Naive thymus-derived CD4-positive, alpha-beta T cell (primary cell): ENCODE results near the gene POGK. TPM values are rescaled to one million over a fixed set of nuclear protein-coding genes. Genes with fewer than 3 reads are reported as not detected.

ENCODE experiments used
- ATAC-seq: fragments of 150-1000 bp; cut with Tn5 transposase; 2 replicates; pipeline ENCODE4 v1.10.0; 2021; ENCODE audit warnings: mild to moderate bottlenecking, moderate library complexity
- CTCF ChIA-PET: fragments of 350-600 bp; sonication (Branson Sonifier 250); formaldehyde crosslinking; loops from one replicate; lab custom pipeline; 2021; ENCODE audit warnings: antibody characterized with exemption; lab: Charles Lee
- POLR2A ChIA-PET: fragments of 350-600 bp; sonication (Branson Sonifier 250); formaldehyde crosslinking; loops from one replicate; lab custom pipeline; 2021; ENCODE audit warnings: antibody characterized with exemption, inconsistent platforms; lab: Charles Lee
- DNase-seq, 9 donors: peaks; one replicate each; pipeline versions ENCODE4 v3.0.0 to v3.0.0-alpha.2; 2020 to 2022; ENCODE audit warnings: mixed read lengths in 1 of 9
- H3K27ac ChIP-seq: one replicate; pipeline ENCODE4 v1.7.0; 2013; ENCODE audit warnings: mild to moderate bottlenecking, low read depth, low read length, moderate library complexity
- H3K27me3 ChIP-seq, 2 donors: one replicate each; pipeline ENCODE4 v1.7.0; 2013; ENCODE audit warnings: low read length in 2 of 2, mild to moderate bottlenecking in 2 of 2, moderate library complexity in 2 of 2; ENCODE audit not compliant: control insufficient read depth in 2 of 2, insufficient read depth in 2 of 2
- H3K36me3 ChIP-seq, 3 experiments: 1 replicate in 2 of 3; 2 replicates in 1 of 3; pipeline ENCODE4 v1.7.0; 2013; ENCODE audit warnings: low read length in 3 of 3, mild to moderate bottlenecking in 3 of 3, moderate library complexity in 1 of 3; ENCODE audit not compliant: insufficient read depth in 3 of 3, control insufficient read depth in 2 of 3
- H3K4me1 ChIP-seq, 2 donors: one replicate each; pipeline ENCODE4 v1.7.0; 2013; ENCODE audit warnings: low read length in 2 of 2, mild to moderate bottlenecking in 2 of 2, moderate library complexity in 1 of 2; ENCODE audit not compliant: control insufficient read depth in 2 of 2, insufficient read depth in 2 of 2
- H3K4me3 ChIP-seq: 2 replicates; pipeline ENCODE4 v1.7.0; 2013; ENCODE audit warnings: mild to moderate bottlenecking, low read length
- H3K9me3 ChIP-seq, 3 experiments: 1 replicate in 2 of 3; 2 replicates in 1 of 3; pipeline ENCODE4 v1.7.0; 2013; ENCODE audit warnings: low read length in 3 of 3; ENCODE audit not compliant: control insufficient read depth in 2 of 3
- H3K27ac Mint-ChIP-seq, 9 donors: one replicate each; pipeline ENCODE4 v1.8.0; 2020 to 2022; ENCODE audit warnings: mixed read lengths in 9 of 9, mild to moderate bottlenecking in 8 of 9, moderate library complexity in 5 of 9, inconsistent platforms in 2 of 9
- H3K27me3 Mint-ChIP-seq, 5 donors: one replicate each; pipeline ENCODE4 v1.8.0; 2021 to 2022; ENCODE audit warnings: mixed read lengths in 5 of 5, mild to moderate bottlenecking in 1 of 5
- H3K36me3 Mint-ChIP-seq, 5 donors: one replicate each; pipeline ENCODE4 v1.8.0; 2020 to 2022; ENCODE audit warnings: mixed read lengths in 5 of 5, mild to moderate bottlenecking in 3 of 5, inconsistent platforms in 1 of 5
- H3K4me1 Mint-ChIP-seq, 7 donors: one replicate each; pipeline ENCODE4 v1.8.0; 2020 to 2022; ENCODE audit warnings: mixed read lengths in 7 of 7, mild to moderate bottlenecking in 3 of 7, inconsistent platforms in 1 of 7
- H3K4me3 Mint-ChIP-seq, 10 donors: one replicate each; pipeline ENCODE4 v1.8.0; 2020 to 2022; ENCODE audit warnings: mild to moderate bottlenecking in 10 of 10, mixed read lengths in 10 of 10, moderate library complexity in 6 of 10, inconsistent platforms in 2 of 10
- H3K9me3 Mint-ChIP-seq, 11 donors: one replicate each; pipeline ENCODE4 v1.8.0; 2020 to 2022; ENCODE audit warnings: mixed read lengths in 11 of 11, mild to moderate bottlenecking in 4 of 11, inconsistent platforms in 1 of 11, moderate library complexity in 1 of 11
- intact Hi-C, 2 donors: fragments of 100-400 bp; cut with micrococcal nuclease; formaldehyde crosslinking; loops; one replicate each; pipeline ENCODE4 v1.15.1; 2023
- polyA plus RNA-seq, 2 donors: library from polyadenylated mRNA; unstranded; fragments of 300-500 nt; fragmentation: Illumina TruSeq; gene quantifications; one replicate each; pipeline ENCODE4 v1.2.3, GENCODE V29; 2021
- total RNA-seq, 6 experiments: library from RNA in 5 of 6; stranded (reverse) in 5 of 6; gene quantifications; 1 replicate in 5 of 6; 2 replicates in 1 of 6; pipeline ENCODE4 v1.2.3 and lab custom pipeline; 2021 to 2026

The POGK gene
- total and polyA plus RNA-seq, 7 experiments from 2014 or later, result 14.4 to 38.7 (median 26.5) TPM

- no peaks in the 10 kb centered on the region for H3K36me3 ChIP-seq
- H3K9me3 Mint-ChIP-seq, result peaks cover 4 to 23% (median 12%) of the 10 kb centered on the region in 11 donors
- DNase-seq (no peak), ATAC-seq (no peak)
- H3K27ac Mint-ChIP-seq, result no peak overlapping the region
- H3K4me1 ChIP-seq, result no peaks in the 10 kb centered on the region
- H3K27me3 ChIP-seq, result no peaks in the 10 kb centered on the region
- peaks cover 0 to 14% (median 0%) of the 10 kb centered on the region in 3 experiments for H3K9me3 ChIP-seq
- H3K4me3 Mint-ChIP-seq, result no peak overlapping the region
- POLR2A ChIA-PET, result no interaction called here
- peaks cover 3 to 15% (median 6%) of the 10 kb centered on the region in 5 donors for H3K36me3 Mint-ChIP-seq
- CTCF ChIA-PET, result interaction anchor here (0.9 kb wide), 1 partner anchor 156 kb away, joined by 3 read pairs; no protein-coding TSS in a partner anchor
- peaks cover 0 to 16% (median 0%) of the 10 kb centered on the region in 7 donors for H3K4me1 Mint-ChIP-seq
- no peak overlapping the region for H3K4me3 ChIP-seq
- intact Hi-C loops, result no loop called here
- peaks cover 0 to 20% (median 8%) of the 10 kb centered on the region in 5 donors for H3K27me3 Mint-ChIP-seq
- no peak overlapping the region for H3K27ac ChIP-seq
Measured at GRCh38 chr1:166900987-166901386, 61.7 kb downstream of the POGK start.

GRCh38 chr1:166902279-166902678 is 63.0 kb downstream of the POGK start:
- Mint-ChIP-seq H3K27ac (no peak overlapping the region), H3K4me1 (peaks cover 0 to 26% (median 0%) of the 10 kb centered on the region in 7 donors), H3K9me3 (peaks cover 0 to 14% (median 5%) of the 10 kb centered on the region in 11 donors), H3K4me3 (no peak overlapping the region), H3K36me3 (peaks cover 0 to 10% (median 3%) of the 10 kb centered on the region in 5 donors), H3K27me3 (peaks cover 0 to 17% (median 0%) of the 10 kb centered on the region in 5 donors)
- intact Hi-C loops, result no loop called here
- Histone ChIP-seq H3K9me3 (peaks cover 0 to 8% (median 0%) of the 10 kb centered on the region in 3 experiments), H3K4me1 (no peaks in the 10 kb centered on the region), H3K36me3 (no peaks in the 10 kb centered on the region), H3K4me3 (no peak overlapping the region), H3K27me3 (no peaks in the 10 kb centered on the region), H3K27ac (no peak overlapping the region)
- ChIA-PET CTCF (interaction anchor here (1.0 kb wide), 1 partner anchor 158 kb away, joined by 3 read pairs; no protein-coding TSS in a partner anchor), POLR2A (interaction anchor here (0.6 kb wide), 1 partner anchor 662 kb away, joined by 3 read pairs; no protein-coding TSS in a partner anchor)
- DNase-seq (no peak), ATAC-seq (peak; percentile 94)

- POLR2A ChIA-PET, result interaction anchor here (0.6 kb wide), 1 partner anchor 10 kb away, joined by 3 read pairs; no protein-coding TSS in a partner anchor
- H3K4me1 Mint-ChIP-seq, result peaks cover 0 to 33% (median 0%) of the 10 kb centered on the region in 7 donors
- Histone ChIP-seq H3K9me3 (no peaks in the 10 kb centered on the region), H3K4me1 (no peaks in the 10 kb centered on the region), H3K27ac (no peak overlapping the region), H3K36me3 (no peaks in the 10 kb centered on the region), H3K27me3 (no peaks in the 10 kb centered on the region), H3K4me3 (no peak overlapping the region)
- peaks cover 0 to 16% (median 0%) of the 10 kb centered on the region in 5 donors for H3K27me3 Mint-ChIP-seq
- H3K9me3 Mint-ChIP-seq, result peaks cover 0 to 4% (median 2%) of the 10 kb centered on the region in 11 donors
- DNase-seq (no peak), ATAC-seq (no peak)
- H3K27ac Mint-ChIP-seq, result peak overlapping the region in 1 of 9 donors; percentile 3
- intact Hi-C loops, result no loop called here
- no peak overlapping the region for H3K4me3 Mint-ChIP-seq
- peaks cover 0 to 4% (median 3%) of the 10 kb centered on the region in 5 donors for H3K36me3 Mint-ChIP-seq
- CTCF ChIA-PET, result interaction anchor here (0.6 to 12.5 kb wide), 3 partner anchors 156 to 637 kb away, joined by 3 to 354 read pairs (median 3); no protein-coding TSS in a partner anchor
Measured at GRCh38 chr1:166903232-166903631, 64.0 kb downstream of the POGK start.

GRCh38 chr1:166905136-166905535 is 65.9 kb downstream of the POGK start:
- ChIA-PET CTCF (interaction anchor here (1.2 to 12.5 kb wide), 2 partner anchors 11 to 154 kb away, joined by 4 to 354 read pairs; no protein-coding TSS in a partner anchor), POLR2A (no interaction called here)
- no peaks in the 10 kb centered on the region for H3K36me3 ChIP-seq
- H3K9me3 ChIP-seq, result no peaks in the 10 kb centered on the region
- Mint-ChIP-seq H3K27me3 (peaks cover 0 to 8% (median 0%) of the 10 kb centered on the region in 5 donors), H3K36me3 (peaks cover 0 to 3% (median 0%) of the 10 kb centered on the region in 5 donors), H3K27ac (no peak overlapping the region), H3K4me3 (no peak overlapping the region), H3K4me1 (peaks cover 0 to 35% (median 0%) of the 10 kb centered on the region in 7 donors), H3K9me3 (no peaks in the 10 kb centered on the region)
- no peaks in the 10 kb centered on the region for H3K27me3 ChIP-seq
- H3K4me3 ChIP-seq, result no peak overlapping the region
- no peak for ATAC-seq
- intact Hi-C loops, result no loop called here
- H3K27ac ChIP-seq, result no peak overlapping the region
- H3K4me1 ChIP-seq, result no peaks in the 10 kb centered on the region
- no peak for DNase-seq

GRCh38 chr1:166905900-166906299 is 66.6 kb downstream of the POGK start:
- POLR2A ChIA-PET, result no interaction called here
- intact Hi-C loops, result no loop called here
- DNase-seq (no peak), ATAC-seq (no peak)
- Mint-ChIP-seq H3K9me3 (no peaks in the 10 kb centered on the region), H3K27me3 (peaks cover 0 to 6% (median 0%) of the 10 kb centered on the region in 5 donors), H3K4me1 (peaks cover 0 to 40% (median 4%) of the 10 kb centered on the region in 7 donors), H3K36me3 (peaks cover 0 to 3% (median 0%) of the 10 kb centered on the region in 5 donors), H3K4me3 (peak overlapping the region in 1 of 10 donors; percentile 60), H3K27ac (peak overlapping the region in 1 of 9 donors; percentile 80)
- Histone ChIP-seq H3K36me3 (no peaks in the 10 kb centered on the region), H3K9me3 (no peaks in the 10 kb centered on the region), H3K4me3 (no peak overlapping the region), H3K4me1 (no peaks in the 10 kb centered on the region), H3K27me3 (no peaks in the 10 kb centered on the region), H3K27ac (no peak overlapping the region)
- CTCF ChIA-PET, result interaction anchor here (0.6 to 12.5 kb wide), 2 partner anchors 153 to 387 kb away, joined by 6 to 354 read pairs; no protein-coding TSS in a partner anchor

Other genes with a start within 250 kb of the POGK start
- 10 to 100 TPM in 4 of 5 experiments, 1 to 10 TPM in 1; 9.4 to 16.2 (median 15.6) TPM for gene TADA1, start 36.8 kb downstream of the POGK start, total RNA-seq
- 10 to 100 TPM; 17.9 to 23.1 TPM for gene TADA1, start 36.8 kb downstream of the POGK start, polyA plus RNA-seq
- 1 to 10 TPM in 1 of 5 experiments, under 1 TPM in 4; 0.15 to 10.0 (median 0.29) TPM for gene ILDR2, start 136.1 kb downstream of the POGK start, total RNA-seq
- not detected for gene ILDR2, start 136.1 kb downstream of the POGK start, polyA plus RNA-seq
- not detected for gene MAEL, start 149.8 kb downstream of the POGK start, total RNA-seq
- gene MAEL, start 149.8 kb downstream of the POGK start, polyA plus RNA-seq, result not detected